Measurements from ENCODE around the gene RFC4. TPM values are rescaled to one million over a fixed set of nuclear protein-coding genes. Genes with fewer than 3 reads are reported as not detected.
A peak's percentile ranks its signal among the peaks of the same experiment; 100 is the strongest.
"Not testable (repeated sequence)": the region's sequence is repeated elsewhere in the genome, so short reads cannot be mapped to it uniquely, and the experiment has no call there.

The RFC4 gene
- total RNA-seq, 2 experiments from 2014 or later = 75.2 to 77.6 TPM

DNA sequence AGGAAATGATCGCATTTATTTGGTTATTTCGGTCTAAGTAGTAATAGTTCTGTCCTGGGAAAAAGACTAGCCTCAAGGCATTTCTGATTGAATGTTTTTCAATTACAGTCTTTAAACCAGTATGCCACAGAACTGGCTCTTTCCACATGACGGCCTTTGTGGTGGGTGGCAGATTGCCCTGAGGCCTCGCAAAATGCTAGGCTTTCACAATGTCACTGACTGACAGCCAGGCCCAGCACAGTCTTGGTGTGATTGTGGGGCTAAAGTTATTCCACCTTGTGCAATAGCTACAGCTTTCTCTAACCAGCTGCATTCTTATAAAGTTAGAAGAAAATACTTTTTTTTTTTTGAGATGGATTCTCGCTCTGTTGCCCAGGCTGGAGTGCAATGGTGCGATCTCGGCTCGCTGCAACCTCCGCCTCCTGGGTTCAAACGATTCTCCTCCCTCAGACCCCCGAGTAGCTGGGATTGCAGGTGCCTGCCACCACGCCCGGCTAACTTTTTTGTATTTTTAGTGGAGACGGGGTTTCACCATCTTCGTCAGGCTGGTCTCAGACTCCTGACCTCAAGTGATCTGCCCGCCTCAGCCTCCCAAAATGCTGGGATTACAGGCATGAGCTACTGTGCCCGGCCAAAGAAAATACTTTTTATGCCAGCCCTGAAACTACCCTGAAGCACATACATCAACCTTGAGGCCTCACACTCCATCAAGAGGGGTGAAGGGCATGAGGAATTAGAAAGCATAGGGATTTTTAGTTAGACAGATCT is 33.8 kb upstream of the RFC4 start:
- Mint-ChIP-seq H3K27me3 (peaks cover 18% of the 10 kb centered on the region), H3K9me3 (no peaks in the 10 kb centered on the region), H3K27ac (no peak overlapping the region), H3K4me1 (no peaks in the 10 kb centered on the region), H3K4me3 (no peak overlapping the region), H3K36me3 (no peaks in the 10 kb centered on the region)
- ATAC-seq (ENCODE audit: low read depth) = no peak
- DNase-seq = no peak
- POLR2A ChIA-PET = no interaction called here

DNA sequence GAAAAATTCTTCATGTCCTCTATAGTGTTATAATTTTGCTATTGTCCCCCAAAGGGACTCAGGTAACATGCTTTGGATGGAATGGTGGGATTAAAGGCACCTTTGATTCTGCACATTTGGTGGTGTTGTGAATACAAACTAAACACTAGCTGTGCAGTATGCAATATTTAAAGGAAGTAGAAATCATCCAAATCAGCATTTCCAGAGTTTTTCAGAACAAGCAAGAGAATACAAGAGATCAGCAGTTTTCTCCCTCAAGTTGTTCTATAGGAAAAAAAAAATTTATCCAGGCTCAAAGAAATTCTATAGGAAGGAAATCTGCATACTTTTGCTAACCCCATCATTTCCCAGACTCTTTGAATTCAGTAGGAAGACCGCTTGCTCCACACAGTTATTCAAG is 26.0 kb upstream of the RFC4 start:
- Mint-ChIP-seq H3K27ac (no peak overlapping the region), H3K36me3 (no peaks in the 10 kb centered on the region), H3K4me3 (no peak overlapping the region), H3K27me3 (peaks cover 70% of the 10 kb centered on the region), H3K9me3 (no peaks in the 10 kb centered on the region), H3K4me1 (peaks cover 7% of the 10 kb centered on the region)
- POLR2A ChIA-PET = no interaction called here
- ATAC-seq (ENCODE audit: low read depth) (no peak), DNase-seq (no peak)

DNA sequence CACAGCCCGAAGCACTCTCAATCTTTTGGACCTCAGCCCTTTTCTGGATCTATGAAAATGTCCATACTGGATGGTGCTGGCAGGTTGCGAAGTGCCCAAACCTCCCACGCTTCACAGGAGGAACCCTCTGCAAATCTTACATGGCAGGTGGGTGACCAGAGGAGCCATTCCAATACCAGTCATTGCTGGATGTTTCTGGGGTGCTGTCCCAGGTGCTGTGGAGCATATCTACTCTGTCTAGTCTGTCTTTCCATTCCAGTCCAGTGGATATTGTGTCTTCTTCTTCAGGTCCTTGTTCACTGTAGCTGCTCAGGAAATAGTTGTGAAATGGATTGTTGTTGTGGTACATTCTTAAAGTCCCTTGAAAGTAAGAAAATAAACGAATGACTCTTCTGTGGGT is 25.5 kb upstream of the RFC4 start:
- no peaks in the 10 kb centered on the region for H3K9me3 Mint-ChIP-seq
- peaks cover 7% of the 10 kb centered on the region for H3K4me1 Mint-ChIP-seq
- H3K27ac Mint-ChIP-seq = no peak overlapping the region
- peaks cover 70% of the 10 kb centered on the region for H3K27me3 Mint-ChIP-seq
- POLR2A ChIA-PET = no interaction called here
- no peak for ATAC-seq (ENCODE audit: low read depth)
- no peak overlapping the region for H3K4me3 Mint-ChIP-seq
- no peaks in the 10 kb centered on the region for H3K36me3 Mint-ChIP-seq
- DNase-seq = no peak

DNA sequence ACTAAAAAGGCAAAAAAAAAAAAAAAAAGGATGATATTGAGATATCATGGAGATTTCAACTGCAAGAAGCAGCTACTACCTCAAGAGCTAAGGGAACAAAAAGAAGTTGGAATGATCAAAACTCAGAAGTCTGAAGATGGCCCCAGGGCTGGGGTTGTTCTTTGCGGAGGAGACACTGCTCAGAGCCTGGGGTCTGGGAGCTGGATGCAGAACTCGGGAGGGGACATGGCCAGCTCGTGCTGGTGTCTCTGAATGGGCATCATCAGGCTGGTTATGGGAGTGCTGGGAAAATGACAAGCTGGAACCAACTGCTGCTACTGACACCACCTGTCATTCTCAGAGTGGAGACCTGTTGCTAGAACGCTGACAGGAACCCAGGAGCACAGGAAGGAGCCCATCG is 22.1 kb upstream of the RFC4 start:
- Mint-ChIP-seq H3K27me3 (peaks cover 56% of the 10 kb centered on the region), H3K4me3 (peak overlapping the region; percentile 30), H3K27ac (no peak overlapping the region), H3K9me3 (no peaks in the 10 kb centered on the region), H3K4me1 (peaks cover 24% of the 10 kb centered on the region), H3K36me3 (no peaks in the 10 kb centered on the region)
- no peak for DNase-seq
- no peak for ATAC-seq (ENCODE audit: low read depth)
- POLR2A ChIA-PET = interaction anchor here (0.7 to 2.9 kb wide), 4 partner anchors 45 to 311 kb away, joined by 3 to 28 read pairs (median 6); partner anchors contain the start of genes EIF4A2 and RPL39L

DNA sequence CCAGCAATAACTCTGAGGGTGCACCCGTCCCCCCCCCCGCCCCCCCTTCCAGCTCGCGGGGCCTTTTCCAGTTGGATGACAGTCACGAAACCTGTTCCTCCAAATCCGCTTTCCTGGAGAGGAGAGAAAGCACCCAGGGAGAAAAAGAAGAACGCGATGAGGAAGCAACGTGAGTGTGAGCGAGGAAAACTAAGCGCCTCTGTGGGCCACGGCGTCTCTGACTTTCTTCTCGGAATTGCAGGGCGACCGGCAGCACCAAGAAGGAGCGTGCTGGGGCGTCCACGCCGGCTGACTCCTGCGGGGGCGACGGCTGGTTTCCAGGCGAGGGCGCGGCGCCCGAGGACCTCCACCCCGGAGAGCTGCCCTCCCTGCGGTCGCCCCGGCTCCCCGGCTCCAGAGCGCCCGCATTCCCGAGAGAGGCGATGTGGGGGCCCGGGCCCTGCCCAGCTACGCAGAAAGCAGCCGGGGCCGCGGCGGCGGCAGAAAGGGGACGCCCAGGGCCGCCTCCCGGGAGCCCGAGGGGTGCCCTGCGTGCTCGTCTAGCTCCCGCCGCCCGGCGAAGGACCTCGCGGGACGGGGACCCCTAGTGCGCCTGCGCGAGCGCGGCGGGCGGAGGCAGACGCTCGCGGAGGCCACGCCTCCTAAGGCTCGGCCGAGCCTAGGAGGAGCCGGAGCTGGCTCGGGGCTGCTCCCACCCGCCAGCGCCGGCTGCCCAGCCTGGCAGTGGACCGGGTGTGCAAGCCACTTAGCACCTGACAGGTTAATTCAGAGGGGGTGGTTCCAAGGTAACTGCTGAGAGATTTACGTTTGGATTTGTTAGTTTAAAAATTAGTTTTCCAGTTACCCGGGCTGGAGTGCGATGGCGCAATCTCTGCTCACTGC is 20.9 kb upstream of the RFC4 start:
- H3K4me3 Mint-ChIP-seq = peak overlapping the region; percentile 83
- H3K27ac Mint-ChIP-seq = peak overlapping the region; percentile 67
- DNase-seq (peak; percentile 94), ATAC-seq (ENCODE audit: low read depth) (peak; percentile 92)
- H3K36me3 Mint-ChIP-seq = no peaks in the 10 kb centered on the region
- H3K4me1 Mint-ChIP-seq = peaks cover 24% of the 10 kb centered on the region
- H3K27me3 Mint-ChIP-seq = peaks cover 46% of the 10 kb centered on the region
- H3K9me3 Mint-ChIP-seq = no peaks in the 10 kb centered on the region
- POLR2A ChIA-PET = interaction anchor here (0.6 to 2.9 kb wide), 14 partner anchors 20 to 335 kb away, joined by 3 to 28 read pairs (median 6); partner anchors contain the start of genes DNAJB11, EIF4A2, RFC4 and RPL39L

GRCh38 chr3:186826410-186826975 is 20.2 kb upstream of the RFC4 start:
- H3K27ac Mint-ChIP-seq = peak overlapping the region; percentile 9
- H3K9me3 Mint-ChIP-seq = no peaks in the 10 kb centered on the region
- peaks cover 26% of the 10 kb centered on the region for H3K4me1 Mint-ChIP-seq
- H3K4me3 Mint-ChIP-seq = peak overlapping the region; percentile 83
- H3K36me3 Mint-ChIP-seq = no peaks in the 10 kb centered on the region
- peaks cover 39% of the 10 kb centered on the region for H3K27me3 Mint-ChIP-seq
- ATAC-seq (ENCODE audit: low read depth) (peak; percentile 5), DNase-seq (peak; percentile 43)
- POLR2A ChIA-PET = interaction anchor here (1.2 to 2.9 kb wide), 9 partner anchors 19 to 313 kb away, joined by 5 to 28 read pairs (median 6); partner anchors contain the start of genes DNAJB11, EIF4A2, RFC4 and RPL39L

GRCh38 chr3:186825872-186826409 is 19.7 kb upstream of the RFC4 start:
- peak overlapping the region; percentile 83 for H3K4me3 Mint-ChIP-seq
- H3K4me1 Mint-ChIP-seq = peaks cover 26% of the 10 kb centered on the region
- DNase-seq = no peak
- peak overlapping the region; percentile 11 for H3K27ac Mint-ChIP-seq
- POLR2A ChIA-PET = interaction anchor here (1.3 to 2.9 kb wide), 3 partner anchors 19 to 43 kb away, joined by 3 to 28 read pairs (median 13); partner anchors contain the start of gene EIF4A2
- no peaks in the 10 kb centered on the region for H3K9me3 Mint-ChIP-seq
- no peaks in the 10 kb centered on the region for H3K36me3 Mint-ChIP-seq
- ATAC-seq (ENCODE audit: low read depth) = no peak
- peaks cover 33% of the 10 kb centered on the region for H3K27me3 Mint-ChIP-seq

- Mint-ChIP-seq H3K36me3 (no peaks in the 10 kb centered on the region), H3K27ac (no peak overlapping the region), H3K27me3 (peaks cover 29% of the 10 kb centered on the region), H3K4me3 (peak overlapping the region; percentile 83), H3K9me3 (no peaks in the 10 kb centered on the region), H3K4me1 (peaks cover 26% of the 10 kb centered on the region)
- ATAC-seq (ENCODE audit: low read depth) (peak; percentile 22), DNase-seq (peak; percentile 53)
- POLR2A ChIA-PET = interaction anchor here (1.3 to 1.9 kb wide), 2 partner anchors 18 to 42 kb away, joined by 3 to 13 read pairs; partner anchors contain the start of gene EIF4A2
These were observed 19.1 kb upstream of the RFC4 start for GRCh38 chr3:186825294-186825821.

GRCh38 chr3:186824430-186825139 is 18.3 kb upstream of the RFC4 start:
- no peak for DNase-seq
- H3K4me1 Mint-ChIP-seq = peaks cover 23% of the 10 kb centered on the region
- POLR2A ChIA-PET = interaction anchor here (1.3 to 1.9 kb wide), 2 partner anchors 18 to 41 kb away, joined by 3 to 13 read pairs; partner anchors contain the start of gene EIF4A2
- H3K27ac Mint-ChIP-seq = no peak overlapping the region
- peaks cover 21% of the 10 kb centered on the region for H3K27me3 Mint-ChIP-seq
- no peaks in the 10 kb centered on the region for H3K9me3 Mint-ChIP-seq
- ATAC-seq (ENCODE audit: low read depth) = no peak
- H3K36me3 Mint-ChIP-seq = no peaks in the 10 kb centered on the region
- H3K4me3 Mint-ChIP-seq = no peak overlapping the region

GRCh38 chr3:186823386-186823785 is 17.1 kb upstream of the RFC4 start:
- no peak for ATAC-seq (ENCODE audit: low read depth)
- Mint-ChIP-seq H3K9me3 (no peaks in the 10 kb centered on the region), H3K27ac (no peak overlapping the region), H3K4me1 (peaks cover 22% of the 10 kb centered on the region), H3K27me3 (peaks cover 10% of the 10 kb centered on the region), H3K36me3 (no peaks in the 10 kb centered on the region), H3K4me3 (no peak overlapping the region)
- POLR2A ChIA-PET = no interaction called here
- no peak for DNase-seq

GRCh38 chr3:186822388-186822759 is 16.1 kb upstream of the RFC4 start:
- not testable (repeated sequence) for ATAC-seq (ENCODE audit: low read depth); H3K4me3 Mint-ChIP-seq; H3K36me3 Mint-ChIP-seq; H3K27ac Mint-ChIP-seq; H3K9me3 Mint-ChIP-seq; H3K27me3 Mint-ChIP-seq; DNase-seq
- POLR2A ChIA-PET = interaction anchor here (1.1 to 1.5 kb wide), 2 partner anchors 39 to 109 kb away, joined by 3 to 10 read pairs; partner anchors contain the start of gene EIF4A2
- H3K4me1 Mint-ChIP-seq = peaks cover 19% of the 10 kb centered on the region

Measured in activated naive CD8-positive, alpha-beta T cell treated with anti-CD3 and anti-CD28 coated beads, Interleukin-2, amount 10 ng/mL, durations not matched to agents 7 days and 5 days (primary cell).